GM18508 (cell line): ENCODE results near the gene PDZD7.
"Not testable (repeated sequence)": the region's sequence is repeated elsewhere in the genome, so short reads cannot be mapped to it uniquely, and the experiment has no call there.

ENCODE experiments used
- ATAC-seq: cut with Tn5 transposase; IDR thresholded peaks from one replicate; pipeline ENCODE4 v1.9.1; 2021; ENCODE audit warnings: moderate number of reproducible peaks; ENCODE audit not compliant: insufficient read depth, unreplicated experiment

Gene PDZD7

DNA sequence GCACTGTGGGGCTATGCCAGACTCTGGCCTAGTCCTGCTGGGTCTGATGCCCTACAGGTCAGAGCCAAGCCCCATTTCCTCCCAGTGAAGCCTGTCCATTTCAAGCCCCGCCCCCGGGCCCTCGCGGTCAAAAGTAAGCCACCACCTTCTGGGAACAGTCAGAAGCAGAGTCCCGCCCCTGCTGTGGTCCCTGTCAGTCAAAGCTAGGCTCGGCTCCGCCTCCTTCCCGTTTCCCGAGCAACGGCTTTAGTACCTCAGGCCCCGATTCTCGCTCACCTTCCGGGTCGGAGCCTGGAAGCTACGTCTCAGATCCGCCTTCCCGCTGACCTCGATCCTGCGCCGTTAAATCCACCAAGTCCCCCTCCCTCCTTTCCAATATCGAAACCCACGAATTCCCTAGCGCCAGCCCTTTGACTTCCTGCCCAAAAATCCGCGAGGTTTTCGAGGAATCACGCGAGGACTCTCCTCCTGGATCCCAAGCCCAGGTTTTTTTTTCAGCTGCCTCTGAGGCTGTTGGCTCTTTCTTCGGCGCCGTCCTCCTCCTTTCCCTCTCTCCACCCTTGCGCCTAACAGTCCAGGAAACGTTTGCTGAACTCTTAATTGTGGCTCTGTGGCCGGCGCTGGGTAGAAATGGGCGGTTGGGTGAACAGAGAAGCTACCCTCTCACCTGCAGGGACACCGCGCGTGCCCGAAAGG, 11.9 kb upstream of the PDZD7 start:
- ATAC-seq = peak; percentile 85

DNA sequence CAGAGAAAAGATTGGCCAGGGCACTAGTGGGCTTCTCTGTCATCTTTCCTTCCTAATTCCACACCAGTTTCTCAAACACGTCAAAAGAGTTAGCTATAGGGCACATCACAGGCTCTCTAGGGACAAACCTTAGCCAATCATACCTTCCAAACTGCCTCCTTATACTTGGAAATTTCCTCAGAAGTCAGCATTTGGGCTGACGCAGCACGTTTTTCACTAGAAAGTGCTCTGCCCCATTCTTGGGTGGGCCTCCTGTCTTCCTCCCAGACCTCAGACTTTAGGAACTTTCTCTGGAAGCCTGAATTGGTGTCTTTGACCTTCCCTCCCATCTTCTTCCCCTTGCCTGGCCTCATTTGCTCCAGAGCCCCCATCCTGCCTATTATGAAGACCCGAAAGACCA, 11.2 kb upstream of the PDZD7 start:
- ATAC-seq = no peak

DNA sequence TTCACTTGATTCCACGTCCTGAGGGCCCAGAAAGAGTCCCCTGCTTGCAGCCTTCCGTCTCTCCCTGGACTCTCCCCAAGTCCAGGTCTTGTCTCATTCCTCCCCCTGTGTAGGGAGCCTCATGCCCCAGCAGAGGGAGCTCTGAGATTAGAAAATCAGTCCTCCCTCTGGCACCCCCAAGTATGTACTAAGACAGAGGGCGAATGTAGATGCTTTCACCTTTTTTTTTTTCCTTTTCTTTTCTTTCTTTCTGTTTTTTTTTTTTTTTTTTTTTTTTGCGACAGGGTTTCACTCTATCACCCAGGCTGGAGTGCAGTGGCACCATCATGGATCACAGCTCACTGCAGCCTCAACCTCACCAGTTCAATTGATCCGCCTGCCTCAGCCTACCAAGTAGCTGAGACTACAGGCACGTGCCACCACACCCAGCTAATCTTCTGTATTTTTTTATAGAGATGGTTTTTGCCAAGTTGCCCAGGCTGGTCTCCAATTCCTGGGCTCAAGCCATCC, 10.4 kb upstream of the PDZD7 start:
- ATAC-seq = no peak

DNA sequence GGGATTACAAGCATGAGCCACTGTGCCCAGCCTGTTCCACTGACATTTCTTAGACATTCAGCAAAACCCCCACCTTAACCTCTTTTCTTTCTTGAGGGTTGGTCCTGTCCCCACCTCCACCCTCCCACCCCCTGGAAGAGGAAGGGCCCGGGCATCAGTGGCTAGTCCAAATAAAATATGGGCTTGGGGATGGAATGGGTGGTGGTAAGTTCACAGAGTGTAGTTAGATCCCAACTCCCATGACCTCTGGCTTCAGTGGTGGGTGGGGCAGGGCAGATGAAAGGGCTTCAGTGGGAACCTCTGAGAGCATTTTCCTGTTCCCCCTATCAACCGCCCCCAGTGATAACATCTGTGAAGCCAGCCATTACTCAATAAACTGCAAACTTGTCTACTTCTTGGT, 9.9 kb upstream of the PDZD7 start:
- ATAC-seq = no peak

DNA sequence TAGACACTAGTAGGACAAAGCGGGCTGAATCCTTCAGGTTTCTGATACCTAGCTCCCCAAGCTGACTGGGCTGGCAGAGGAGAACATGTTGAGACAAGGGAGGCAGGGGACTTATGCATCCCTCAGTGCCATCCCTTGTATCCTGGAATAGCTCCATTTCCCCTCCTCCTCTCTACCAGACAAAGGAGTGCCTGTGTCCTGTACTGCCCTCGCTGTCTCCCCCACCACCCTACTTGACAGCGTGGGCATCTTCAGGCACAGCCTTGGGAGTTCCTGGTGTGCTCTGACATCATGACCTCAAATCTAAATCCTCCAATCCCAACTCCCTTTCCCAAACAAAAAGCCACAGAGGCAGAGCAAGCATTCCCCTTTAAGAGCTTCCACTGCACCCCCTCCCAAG, 9.1 kb upstream of the PDZD7 start:
- ATAC-seq = no peak

DNA sequence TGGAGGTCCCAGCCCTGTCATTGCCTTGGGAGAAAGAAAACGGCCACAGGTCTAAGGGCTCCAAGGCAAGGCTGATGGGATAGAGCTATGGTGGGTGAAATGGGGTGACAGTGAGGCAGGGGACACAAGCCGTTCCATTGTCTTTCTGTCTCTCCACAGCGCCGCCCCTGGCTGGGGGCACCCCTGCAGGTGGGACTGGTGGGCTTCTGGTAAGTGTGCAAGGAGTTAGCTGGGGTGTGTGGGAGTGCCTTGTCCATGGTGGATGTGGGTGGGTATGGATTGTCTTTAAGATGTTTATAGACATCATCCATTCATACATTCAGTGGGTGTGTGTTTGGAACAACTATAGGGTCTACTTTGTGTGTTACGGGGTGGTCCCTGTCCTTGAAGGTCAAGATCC, 7.6 kb upstream of the PDZD7 start:
- no peak for ATAC-seq

DNA sequence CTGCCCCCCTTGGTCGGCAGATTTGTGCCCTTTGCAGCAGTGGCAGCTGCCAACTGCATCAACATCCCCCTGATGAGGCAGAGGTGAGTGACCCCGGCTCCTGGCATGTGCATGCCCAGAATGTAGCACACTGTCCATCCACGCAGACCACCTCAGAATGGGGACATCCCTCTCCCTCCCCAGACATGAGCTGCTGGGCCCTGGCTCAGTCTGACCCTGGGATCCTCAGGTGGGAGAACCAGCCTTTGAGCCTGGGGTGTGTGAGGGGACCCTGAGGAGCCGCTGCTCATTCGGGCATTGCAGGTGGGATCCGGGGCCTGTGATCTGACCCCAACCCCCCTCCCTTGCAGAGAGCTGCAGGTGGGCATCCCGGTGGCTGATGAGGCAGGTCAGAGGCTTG, 5.8 kb upstream of the PDZD7 start:
- ATAC-seq = no peak

DNA sequence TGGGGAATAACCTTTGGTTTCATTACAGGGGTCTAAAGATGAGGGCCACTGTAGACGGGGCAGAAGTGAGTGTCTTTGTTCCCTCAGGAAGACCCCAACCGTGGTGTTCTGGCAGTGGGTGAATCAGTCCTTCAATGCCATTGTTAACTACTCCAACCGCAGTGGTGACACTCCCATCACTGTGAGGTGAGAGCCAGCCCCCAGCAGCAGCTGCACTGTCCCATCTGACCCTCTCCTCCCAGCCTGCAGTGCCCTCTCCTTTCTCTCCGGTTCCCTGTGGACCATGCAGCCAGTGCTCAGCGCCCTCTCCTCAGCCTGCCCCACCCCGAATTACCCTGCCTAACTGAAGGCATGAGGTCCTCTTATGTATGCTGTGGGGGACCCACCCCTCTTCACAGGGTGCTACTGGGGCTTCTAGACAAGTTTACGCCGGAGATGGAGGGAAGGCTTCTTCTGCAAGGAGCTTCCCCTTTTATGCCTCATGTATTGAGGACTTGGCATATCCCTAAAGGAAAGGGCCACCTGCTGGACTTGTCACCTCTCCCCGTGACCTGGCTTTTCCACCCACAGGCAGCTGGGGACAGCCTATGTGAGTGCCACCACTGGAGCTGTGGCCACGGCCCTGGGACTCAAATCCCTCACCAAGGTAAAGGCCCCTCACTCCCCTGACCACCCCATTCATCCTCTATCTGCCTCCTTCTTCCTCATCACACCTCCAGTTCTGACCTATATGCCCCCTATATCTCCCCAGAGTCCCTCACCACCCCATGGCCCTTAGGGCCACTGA, 5.2 kb upstream of the PDZD7 start:
- no peak for ATAC-seq

DNA sequence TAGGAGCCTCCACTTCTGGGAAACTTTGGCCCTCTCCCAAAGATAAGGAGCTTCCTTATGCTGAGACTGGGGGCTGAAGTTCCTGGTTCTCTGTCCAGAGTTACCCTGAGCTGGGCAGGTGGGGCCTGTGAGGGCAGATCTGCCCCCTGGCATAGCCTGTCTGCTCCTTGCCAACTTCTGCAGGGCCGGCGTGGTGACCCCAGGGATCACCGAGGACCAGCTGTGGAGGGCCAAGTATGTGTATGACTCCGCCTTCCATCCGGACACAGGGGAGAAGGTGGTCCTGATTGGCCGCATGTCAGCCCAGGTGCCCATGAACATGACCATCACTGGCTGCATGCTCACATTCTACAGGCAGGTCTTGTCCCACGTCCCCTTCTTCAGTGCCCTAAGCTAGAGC, 4.4 kb upstream of the PDZD7 start:
- ATAC-seq = no peak

DNA sequence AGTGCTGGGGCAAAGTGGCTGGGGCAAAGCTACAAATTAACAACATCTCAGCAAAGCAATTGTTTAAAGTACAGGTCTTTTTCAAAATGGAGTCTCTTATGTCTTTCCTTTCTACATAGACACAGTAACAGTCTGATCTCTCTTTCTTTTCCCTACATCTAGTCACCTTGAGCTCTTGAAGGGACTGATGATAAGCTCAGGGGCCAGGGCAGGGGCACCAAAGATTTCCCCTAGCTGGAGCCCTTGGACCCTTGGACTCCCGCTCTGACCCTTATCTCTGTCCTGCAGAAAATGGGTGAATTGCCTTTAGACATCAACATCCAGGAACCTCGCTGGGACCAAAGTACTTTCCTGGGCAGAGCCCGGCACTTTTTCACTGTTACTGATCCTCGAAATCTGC, 3.5 kb upstream of the PDZD7 start:
- not testable (repeated sequence) for ATAC-seq

DNA sequence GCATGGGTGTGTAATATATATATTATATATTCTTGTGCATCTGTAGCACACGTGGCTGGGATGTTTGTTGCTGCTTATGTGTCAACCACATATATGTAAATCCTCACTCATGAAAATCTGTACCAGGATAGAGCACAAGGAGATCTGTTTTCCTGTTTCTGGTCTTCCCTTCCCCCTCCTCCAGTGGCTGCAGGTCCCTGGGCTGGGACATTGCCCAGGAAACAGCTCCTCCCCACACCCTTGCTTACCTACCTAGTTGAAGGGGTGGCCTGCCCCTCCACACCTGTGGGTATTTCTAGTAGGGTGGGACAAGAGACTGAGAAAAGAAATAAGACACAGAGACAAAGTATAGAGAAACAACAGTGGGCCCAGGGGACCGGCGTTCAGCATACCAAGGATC, 2.3 kb upstream of the PDZD7 start:
- no peak for ATAC-seq

DNA sequence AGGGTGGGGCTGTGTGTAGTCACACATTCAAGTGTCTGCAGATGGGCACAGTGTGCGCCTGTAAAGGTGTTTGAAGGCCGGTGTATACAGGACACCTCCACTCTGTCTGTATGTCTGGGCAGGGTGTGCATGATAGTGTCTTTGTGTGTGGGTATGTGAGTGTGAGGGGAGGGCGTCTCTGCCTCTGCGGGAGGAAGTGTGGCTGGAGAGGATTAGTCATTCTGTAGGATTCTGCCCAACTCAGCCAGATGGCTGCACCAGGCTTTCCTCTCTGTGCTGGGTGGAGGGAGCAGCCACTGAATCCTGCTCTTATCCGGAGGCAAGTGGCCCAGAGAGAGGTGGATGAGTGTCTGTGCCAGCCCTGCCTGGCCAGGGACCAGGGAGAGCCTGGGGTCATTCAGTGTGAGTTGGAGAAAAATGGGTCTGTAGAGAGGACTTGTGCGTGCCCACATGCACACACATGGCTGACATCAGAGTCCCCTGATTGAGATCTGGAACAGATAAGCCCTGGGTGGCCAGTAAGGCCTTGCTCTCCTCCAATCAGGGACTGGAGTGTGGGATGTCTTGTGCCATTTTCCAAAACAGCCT, 1.8 kb upstream of the PDZD7 start:
- no peak for ATAC-seq

DNA sequence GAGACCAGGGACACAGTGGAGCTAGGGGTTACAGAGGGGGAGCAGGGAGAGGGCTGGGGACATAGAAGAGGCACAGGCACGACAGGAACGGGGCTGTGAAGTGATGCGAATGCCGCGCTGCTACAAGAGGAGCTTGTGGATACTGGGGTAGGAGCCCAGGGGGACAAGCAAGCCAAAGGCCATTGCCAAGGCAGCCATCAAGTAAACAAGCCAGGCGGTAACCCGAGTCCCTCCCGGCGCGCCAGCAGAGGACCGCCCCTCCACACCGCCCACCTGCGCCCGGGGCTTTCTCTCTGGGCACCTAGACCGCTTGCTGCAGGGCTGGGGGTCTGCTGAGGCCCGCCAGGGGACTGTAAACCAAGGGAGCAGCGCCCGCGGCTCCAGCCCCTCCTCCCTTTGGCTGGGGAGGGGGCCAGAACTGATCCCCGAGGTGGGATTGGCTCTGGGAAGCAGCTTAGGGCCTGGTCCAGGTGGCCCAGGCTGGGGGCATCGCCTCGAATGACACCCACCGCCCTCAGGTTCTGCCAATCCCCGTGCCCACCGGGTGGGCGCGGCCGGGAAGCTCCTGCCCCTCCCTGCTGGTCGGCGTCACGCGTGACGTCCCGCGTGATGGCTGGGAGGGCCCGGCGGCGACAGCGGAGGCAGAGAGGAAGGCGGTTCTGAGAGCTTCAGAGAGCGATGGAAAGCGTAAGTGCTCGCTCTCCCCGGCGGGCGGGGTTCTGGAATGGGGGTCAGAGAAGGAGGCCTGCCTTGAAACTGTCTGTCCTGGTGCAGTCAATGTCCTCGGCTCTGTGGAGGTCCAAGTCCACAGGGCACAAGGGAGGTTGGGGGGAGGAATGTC, 1.1 kb upstream of the PDZD7 start:
- ATAC-seq = no peak

DNA sequence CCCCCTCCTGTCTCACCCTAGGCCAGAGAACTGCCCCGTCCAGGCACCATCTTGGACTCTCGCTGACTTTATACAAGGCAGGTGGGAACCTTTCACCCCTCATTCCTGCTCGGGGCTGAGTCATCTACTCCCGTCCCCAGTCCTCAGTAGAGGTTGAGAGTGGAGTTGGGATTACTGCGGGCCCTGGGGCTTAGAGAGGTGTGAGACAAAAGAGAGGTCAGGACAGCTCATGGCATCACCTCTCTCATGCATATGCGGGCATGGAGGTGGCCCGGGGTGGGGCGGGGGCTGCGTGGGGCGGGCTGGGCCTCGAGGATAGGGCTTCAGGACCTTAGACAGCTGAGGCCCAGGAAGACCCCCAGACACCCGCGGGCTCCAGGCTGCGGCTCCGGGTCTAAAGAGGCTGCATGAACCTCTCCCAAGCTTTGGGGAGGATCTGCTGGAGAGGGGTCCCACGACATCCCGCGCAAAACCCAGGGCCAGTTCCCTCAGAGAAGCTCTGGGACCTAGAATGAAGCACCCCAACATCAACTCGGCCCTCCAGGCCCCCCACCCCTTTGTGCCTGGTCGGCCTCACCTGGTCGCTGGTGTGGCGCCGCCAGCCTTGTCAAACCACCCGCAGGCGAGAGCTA, 317 bp downstream of the PDZD7 start:
- no peak for ATAC-seq

DNA sequence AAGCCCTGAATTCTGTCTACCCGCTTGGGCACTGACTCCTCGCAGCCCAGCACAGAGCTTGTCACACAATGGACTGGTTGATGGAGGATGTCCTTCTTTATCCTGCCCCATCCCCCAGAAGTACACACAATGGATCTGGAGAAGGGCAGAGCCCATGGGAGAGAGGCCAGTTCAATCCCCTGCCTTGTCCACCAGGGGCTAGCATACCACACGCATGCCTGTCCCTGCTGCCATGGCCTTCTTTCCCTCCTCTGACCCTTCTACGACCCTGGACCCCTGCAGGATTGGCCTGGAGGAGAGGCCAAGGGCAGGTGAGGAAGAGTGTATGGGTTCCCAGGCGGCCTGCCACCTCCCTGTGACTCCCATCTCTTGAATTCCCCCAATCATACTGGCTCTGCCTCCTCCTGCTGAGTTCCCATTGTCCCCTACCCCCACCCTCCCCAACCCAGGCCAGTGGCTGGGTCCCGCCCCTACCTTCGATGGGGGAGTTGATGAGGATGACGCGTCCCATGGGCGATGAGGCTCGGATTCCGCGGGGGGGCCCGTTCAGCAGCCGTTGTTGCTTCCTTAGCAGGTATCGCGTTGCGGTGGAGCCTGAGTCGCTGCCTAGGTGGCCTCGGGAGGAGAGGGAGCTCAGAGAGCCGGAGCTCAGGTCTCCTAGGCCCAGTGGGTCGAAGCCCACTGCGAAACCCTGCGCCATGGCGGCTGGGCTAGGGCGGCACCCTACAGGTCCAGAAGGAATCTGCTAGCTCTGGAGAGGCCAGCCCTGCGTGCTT, 1.2 kb downstream of the PDZD7 start:
- no peak for ATAC-seq

DNA sequence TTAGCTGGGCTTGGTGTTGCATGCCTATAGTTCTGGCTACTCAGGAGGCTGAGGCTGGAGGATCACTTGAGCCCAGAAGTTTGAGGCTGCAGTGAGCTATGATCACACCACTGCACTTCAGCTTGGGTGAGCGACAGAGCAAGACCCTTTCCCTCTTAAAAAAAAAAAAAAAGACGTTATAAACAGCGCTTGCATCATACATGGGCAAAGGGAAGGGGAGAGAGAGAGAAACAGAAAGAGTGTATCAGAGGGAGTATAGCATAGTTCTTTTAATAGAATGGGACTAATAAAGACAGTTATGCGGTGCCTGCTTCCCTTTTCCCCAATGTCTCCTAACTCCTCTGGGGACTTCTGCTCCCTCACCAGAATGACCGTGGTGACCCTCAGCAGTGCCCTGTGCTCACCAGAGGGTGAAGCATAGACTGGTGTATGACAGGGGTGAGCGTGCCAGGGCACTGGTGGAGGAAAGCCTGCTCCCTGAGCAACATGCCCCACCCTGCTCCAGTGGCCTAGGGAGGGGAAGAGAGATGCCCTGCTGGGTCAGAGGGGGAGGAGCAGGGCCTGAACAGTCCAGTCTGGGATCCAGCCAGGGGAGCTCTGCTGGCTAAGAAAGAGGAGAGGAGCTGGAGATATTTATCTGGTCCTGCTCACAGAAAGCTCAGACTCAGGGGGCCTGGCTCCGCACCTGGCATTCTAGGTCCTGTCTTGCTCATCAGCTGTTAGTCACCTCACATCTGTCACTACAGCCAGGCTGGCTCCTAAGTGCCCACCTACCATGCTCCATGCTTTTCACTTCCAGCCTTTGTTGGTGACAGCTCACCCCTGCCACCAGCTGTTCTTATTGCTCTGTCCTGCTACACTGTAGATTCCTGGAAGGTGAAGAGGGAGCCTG, 2.2 kb downstream of the PDZD7 start:
- no peak for ATAC-seq

DNA sequence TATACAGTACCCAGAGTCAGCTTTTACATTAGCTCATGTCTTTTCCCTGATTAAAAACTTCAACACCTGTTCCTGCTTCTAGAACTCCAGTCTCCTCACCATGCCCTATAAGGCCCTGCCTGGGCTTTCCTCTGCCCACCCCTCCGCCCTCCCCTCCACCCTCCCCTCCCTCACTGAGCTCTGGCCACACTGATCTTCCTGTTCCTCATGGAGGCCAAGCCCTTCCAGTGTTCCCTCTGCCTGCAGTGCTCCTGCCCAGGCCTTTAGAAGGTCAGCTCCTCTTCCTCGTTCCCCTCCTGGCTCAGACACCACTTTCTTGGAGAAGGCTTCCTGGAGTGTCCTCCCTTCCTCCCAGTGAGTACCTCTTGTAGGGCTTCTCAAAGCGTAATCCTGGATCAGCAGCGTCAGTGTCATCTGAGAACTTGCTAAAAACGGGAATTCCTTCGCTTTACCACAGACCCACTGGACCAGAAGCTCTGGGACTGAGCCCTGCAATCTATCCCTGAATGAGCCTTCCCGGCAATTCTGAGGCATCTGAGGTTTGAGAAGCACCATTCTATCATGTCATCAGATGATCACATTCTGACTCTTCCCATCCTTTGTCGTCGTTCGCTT, 3.7 kb downstream of the PDZD7 start:
- no peak for ATAC-seq
